Measurements from ENCODE around the gene COX7A2L.
"Not testable (repeated sequence)": the region's sequence is repeated elsewhere in the genome, so short reads cannot be mapped to it uniquely, and the experiment has no call there.

Gene COX7A2L

GRCh38 chr2:42360890-42361727, at the start of gene COX7A2L:
COX7A2L (minus strand) TSS chr2:42361217; CDS start chr2:42361161, 56 bp downstream.
- DNase-seq = peak; percentile 95

GRCh38 chr2:42408009-42408408, 47.0 kb upstream of the COX7A2L start:
- DNase-seq = no peak

GRCh38 chr2:42407476-42407875, 46.5 kb upstream of the COX7A2L start:
- DNase-seq = no peak

- no peak for DNase-seq
These were observed 43.7 kb upstream of the COX7A2L start for GRCh38 chr2:42404676-42405075.

- DNase-seq = no peak
These were observed 40.8 kb upstream of the COX7A2L start for GRCh38 chr2:42401773-42402172.

GRCh38 chr2:42398052-42398451, 37.0 kb upstream of the COX7A2L start:
- not testable (repeated sequence) for DNase-seq

- not testable (repeated sequence) for DNase-seq
These were observed 32.3 kb upstream of the COX7A2L start for GRCh38 chr2:42393320-42393719.

GRCh38 chr2:42392191-42392590, 31.2 kb upstream of the COX7A2L start:
- no peak for DNase-seq

GRCh38 chr2:42390401-42390969, 29.5 kb upstream of the COX7A2L start:
- no peak for DNase-seq

GRCh38 chr2:42386682-42387081, 25.7 kb upstream of the COX7A2L start:
- DNase-seq = no peak

GRCh38 chr2:42385225-42385624, 24.2 kb upstream of the COX7A2L start:
- no peak for DNase-seq

- DNase-seq = no peak
These were observed 23.0 kb upstream of the COX7A2L start for GRCh38 chr2:42383855-42384530.

GRCh38 chr2:42382144-42382543, 21.1 kb upstream of the COX7A2L start:
- no peak for DNase-seq

GRCh38 chr2:42380026-42380425, 19.0 kb upstream of the COX7A2L start:
- DNase-seq = not testable (repeated sequence)

GRCh38 chr2:42378415-42378814, 17.4 kb upstream of the COX7A2L start:
- no peak for DNase-seq

- no peak for DNase-seq
These were observed 15.7 kb upstream of the COX7A2L start for GRCh38 chr2:42376758-42377157.

- no peak for DNase-seq
These were observed 11.6 kb upstream of the COX7A2L start for GRCh38 chr2:42372474-42373200.

- DNase-seq = no peak
These were observed 10.8 kb upstream of the COX7A2L start for GRCh38 chr2:42371611-42372473.

GRCh38 chr2:42369532-42370229, 8.7 kb upstream of the COX7A2L start:
- no peak for DNase-seq

- DNase-seq = no peak
These were observed 8.0 kb upstream of the COX7A2L start for GRCh38 chr2:42368817-42369531.

- no peak for DNase-seq
These were observed 6.8 kb upstream of the COX7A2L start for GRCh38 chr2:42367835-42368234.
